ENCODE results near the gene SPATA17. TPM values are rescaled to one million over a fixed set of nuclear protein-coding genes. Genes with fewer than 3 reads are reported as not detected.
"Not testable (repeated sequence)": the region's sequence is repeated elsewhere in the genome, so short reads cannot be mapped to it uniquely, and the experiment has no call there.

Gene SPATA17, protein sequence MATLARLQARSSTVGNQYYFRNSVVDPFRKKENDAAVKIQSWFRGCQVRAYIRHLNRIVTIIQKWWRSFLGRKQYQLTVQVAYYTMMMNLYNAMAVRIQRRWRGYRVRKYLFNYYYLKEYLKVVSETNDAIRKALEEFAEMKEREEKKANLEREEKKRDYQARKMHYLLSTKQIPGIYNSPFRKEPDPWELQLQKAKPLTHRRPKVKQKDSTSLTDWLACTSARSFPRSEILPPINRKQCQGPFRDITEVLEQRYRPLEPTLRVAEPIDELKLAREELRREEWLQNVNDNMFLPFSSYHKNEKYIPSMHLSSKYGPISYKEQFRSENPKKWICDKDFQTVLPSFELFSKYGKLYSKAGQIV
- 0.53 and 0.77 TPM in 2 replicates for total RNA-seq

DNA sequence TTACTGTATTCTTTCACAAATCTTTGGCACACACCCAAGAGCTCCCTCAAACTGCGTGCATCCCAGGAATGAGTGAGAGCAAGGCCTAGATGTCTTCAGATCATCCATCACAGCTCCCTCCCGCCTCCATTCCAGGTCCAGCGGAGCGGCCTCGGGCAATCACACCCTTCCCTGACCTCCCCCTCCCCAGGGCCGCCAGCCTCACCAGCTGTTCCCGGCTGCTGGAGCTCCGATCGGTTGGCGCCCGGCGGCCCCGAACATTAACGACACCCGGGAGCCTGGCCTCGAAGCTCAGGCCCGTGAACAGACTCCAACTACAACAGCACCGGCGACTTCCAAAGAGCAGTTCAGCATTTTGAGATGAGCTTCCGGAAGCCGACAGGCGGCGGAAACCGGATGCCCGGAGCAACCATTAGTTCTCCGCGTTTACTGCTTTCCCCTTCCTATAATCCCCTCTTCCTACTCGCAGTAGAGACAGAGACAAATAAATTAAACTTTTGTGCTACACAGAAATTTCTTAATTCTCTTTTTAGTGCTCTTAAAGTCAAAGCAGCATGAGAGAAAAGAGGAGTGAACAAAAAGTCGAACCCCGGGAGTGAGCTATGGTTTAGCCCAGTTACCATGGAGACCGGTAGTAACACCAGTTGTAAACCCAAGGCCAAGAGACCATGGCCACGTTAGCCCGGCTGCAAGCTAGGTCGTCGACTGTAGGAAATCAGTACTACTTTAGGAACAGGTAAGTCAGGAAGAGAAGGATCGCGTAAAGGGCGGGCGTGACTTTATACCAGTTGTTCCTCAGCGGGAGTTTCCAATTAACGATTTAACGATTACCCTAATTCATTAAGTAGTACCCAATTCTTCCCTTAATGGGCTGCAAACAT lies at the start of gene SPATA17, which contains the start of gene GPATCH2:
Gene SPATA17, plus strand, starts transcription at position 634 of the 881 bp plus-strand sequence. Its CDS starts 35 bp downstream, at position 669.
Gene GPATCH2, minus strand, starts transcription at position 380 of the 881 bp plus-strand sequence. Its CDS starts 119 bp downstream, at position 261.
- TF ChIP-seq, protein P1, sequence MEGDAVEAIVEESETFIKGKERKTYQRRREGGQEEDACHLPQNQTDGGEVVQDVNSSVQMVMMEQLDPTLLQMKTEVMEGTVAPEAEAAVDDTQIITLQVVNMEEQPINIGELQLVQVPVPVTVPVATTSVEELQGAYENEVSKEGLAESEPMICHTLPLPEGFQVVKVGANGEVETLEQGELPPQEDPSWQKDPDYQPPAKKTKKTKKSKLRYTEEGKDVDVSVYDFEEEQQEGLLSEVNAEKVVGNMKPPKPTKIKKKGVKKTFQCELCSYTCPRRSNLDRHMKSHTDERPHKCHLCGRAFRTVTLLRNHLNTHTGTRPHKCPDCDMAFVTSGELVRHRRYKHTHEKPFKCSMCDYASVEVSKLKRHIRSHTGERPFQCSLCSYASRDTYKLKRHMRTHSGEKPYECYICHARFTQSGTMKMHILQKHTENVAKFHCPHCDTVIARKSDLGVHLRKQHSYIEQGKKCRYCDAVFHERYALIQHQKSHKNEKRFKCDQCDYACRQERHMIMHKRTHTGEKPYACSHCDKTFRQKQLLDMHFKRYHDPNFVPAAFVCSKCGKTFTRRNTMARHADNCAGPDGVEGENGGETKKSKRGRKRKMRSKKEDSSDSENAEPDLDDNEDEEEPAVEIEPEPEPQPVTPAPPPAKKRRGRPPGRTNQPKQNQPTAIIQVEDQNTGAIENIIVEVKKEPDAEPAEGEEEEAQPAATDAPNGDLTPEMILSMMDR (IDR thresholded peaks at IDR 0.05; ENCODE audit: insufficient read depth, low read length, severe bottlenecking) = peak; percentile 48
- DNase-seq (ENCODE audit: low read depth) (peak; percentile 80), FAIRE-seq (no peak)
- Histone ChIP-seq H3K27me3 (ENCODE audit: control insufficient read depth, insufficient read depth, low read length) (no peaks in the 10 kb centered on the region), H3K4me3 (ENCODE audit: low read depth, low read length) (peak within 1 kb of the TSS; percentile 91), H3K36me3 (ENCODE audit: control insufficient read depth, insufficient read depth, low read length) (no peaks in the 10 kb centered on the region)

DNA sequence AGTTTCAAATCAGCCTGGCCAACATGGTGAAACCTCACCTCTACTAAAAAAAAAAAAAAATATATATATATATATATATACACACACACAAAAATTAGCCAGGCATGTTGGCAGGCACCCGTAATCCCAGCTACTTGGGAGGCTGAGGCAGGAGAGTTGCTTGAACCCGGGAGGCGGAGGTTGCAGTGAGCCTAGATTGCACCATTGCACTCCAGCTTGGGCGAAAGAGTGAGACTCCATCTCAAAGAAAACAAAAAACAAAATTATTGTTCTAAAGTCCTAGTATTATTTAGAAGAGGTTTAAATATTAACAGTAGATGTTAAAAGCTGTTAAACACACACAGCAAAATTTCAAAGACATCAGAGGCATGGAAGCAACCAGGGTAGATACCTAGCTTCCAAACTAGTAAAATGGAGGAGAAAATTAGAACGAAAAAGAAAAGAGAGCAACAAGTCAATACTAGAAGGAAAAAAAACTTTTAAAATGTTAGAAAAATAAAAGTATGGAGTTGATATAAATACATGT lies 46.8 kb upstream of the SPATA17 start:
- not testable (repeated sequence) for FAIRE-seq; H3K4me3 ChIP-seq (ENCODE audit: low read depth, low read length); H3K36me3 ChIP-seq (ENCODE audit: control insufficient read depth, insufficient read depth, low read length); DNase-seq (ENCODE audit: low read depth); H3K27me3 ChIP-seq (ENCODE audit: control insufficient read depth, insufficient read depth, low read length)

DNA sequence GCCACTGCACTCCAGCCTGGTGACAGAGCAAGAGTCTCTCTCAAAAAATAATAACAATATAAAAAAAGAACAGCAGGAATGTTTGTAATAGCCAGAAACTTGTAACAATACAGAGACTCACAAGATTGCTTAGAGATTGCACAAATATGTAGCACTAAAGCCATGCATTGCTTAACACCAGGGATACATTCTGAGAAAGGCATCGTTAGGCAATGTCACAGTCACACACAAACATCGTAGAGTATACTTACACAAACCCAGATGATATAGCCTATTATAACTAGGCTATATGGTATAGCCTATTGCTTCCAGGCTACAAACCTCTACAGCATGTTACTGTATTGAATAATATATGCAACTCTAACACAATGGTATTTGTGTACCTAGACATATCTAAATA lies 45.6 kb upstream of the SPATA17 start:
- FAIRE-seq (no peak), DNase-seq (ENCODE audit: low read depth) (no peak)
- Histone ChIP-seq H3K27me3 (ENCODE audit: control insufficient read depth, insufficient read depth, low read length) (no peaks in the 10 kb centered on the region), H3K36me3 (ENCODE audit: control insufficient read depth, insufficient read depth, low read length) (no peaks in the 10 kb centered on the region), H3K4me3 (ENCODE audit: low read depth, low read length) (no peak overlapping the region)
- TF ChIP-seq, protein P1 (IDR thresholded peaks at IDR 0.05; ENCODE audit: insufficient read depth, low read length, severe bottlenecking) = no peak

DNA sequence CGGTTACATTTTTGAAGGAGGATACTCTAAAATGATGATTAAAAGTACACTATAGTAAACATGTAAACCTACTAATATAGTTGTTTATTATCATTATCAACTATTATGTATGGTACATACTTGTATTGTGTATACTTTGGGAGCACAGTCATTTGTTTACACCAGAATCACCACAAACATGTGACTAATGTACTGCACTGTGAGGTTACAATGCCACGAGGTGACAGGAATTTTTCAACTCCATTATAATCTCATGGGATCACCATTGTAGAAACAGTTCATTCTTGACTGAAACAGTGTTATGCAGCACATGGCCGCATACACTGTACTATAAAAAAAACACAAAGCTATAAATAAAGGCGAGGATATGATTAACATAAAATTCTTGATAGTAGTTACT lies 44.6 kb upstream of the SPATA17 start:
- DNase-seq (ENCODE audit: low read depth) (no peak), FAIRE-seq (no peak)
- Histone ChIP-seq H3K27me3 (ENCODE audit: control insufficient read depth, insufficient read depth, low read length) (no peaks in the 10 kb centered on the region), H3K36me3 (ENCODE audit: control insufficient read depth, insufficient read depth, low read length) (no peaks in the 10 kb centered on the region), H3K4me3 (ENCODE audit: low read depth, low read length) (no peak overlapping the region)
- TF ChIP-seq, protein P1 (IDR thresholded peaks at IDR 0.05; ENCODE audit: insufficient read depth, low read length, severe bottlenecking) = no peak

DNA sequence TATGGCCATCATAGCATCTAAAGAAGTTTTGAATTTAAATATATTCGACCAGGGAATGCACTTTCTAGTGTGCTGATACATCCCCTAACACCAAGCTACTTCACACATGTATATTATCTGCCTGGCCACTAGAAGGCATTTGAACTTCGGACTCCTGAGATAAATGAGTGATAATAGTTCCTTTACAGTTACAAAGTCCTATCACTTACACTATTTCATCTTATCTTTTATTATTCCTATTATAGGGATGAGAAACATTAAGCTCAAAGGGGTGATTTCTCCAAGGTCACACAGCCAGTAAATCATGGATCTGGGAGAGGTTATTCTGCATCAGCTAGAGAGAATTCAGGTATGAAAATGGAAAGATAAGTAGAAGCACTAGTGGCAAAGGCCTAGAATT lies 40.5 kb upstream of the SPATA17 start:
- TF ChIP-seq, protein P1 (IDR thresholded peaks at IDR 0.05; ENCODE audit: insufficient read depth, low read length, severe bottlenecking) = no peak
- FAIRE-seq (no peak), DNase-seq (ENCODE audit: low read depth) (no peak)
- Histone ChIP-seq H3K36me3 (ENCODE audit: control insufficient read depth, insufficient read depth, low read length) (no peaks in the 10 kb centered on the region), H3K4me3 (ENCODE audit: low read depth, low read length) (no peak overlapping the region), H3K27me3 (ENCODE audit: control insufficient read depth, insufficient read depth, low read length) (no peaks in the 10 kb centered on the region)

DNA sequence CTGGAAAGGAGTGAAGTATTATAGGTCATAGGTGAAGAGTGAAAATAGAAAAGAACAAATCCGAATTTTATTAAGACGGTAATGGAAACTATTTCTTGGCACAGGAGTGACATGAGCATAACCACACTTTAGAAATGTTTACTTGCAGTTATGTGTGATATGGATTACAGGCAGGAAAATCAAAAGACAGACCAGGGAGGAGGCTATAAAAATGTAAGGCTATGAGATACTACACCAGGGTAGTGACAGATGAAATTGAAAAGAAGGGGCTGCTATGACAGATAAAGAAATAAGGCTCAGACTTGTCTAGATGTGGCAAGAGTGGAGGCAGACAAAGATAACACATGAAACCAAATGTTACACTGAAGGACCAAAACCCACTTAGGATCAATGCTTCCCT lies 32.0 kb upstream of the SPATA17 start:
- H3K4me3 ChIP-seq (ENCODE audit: low read depth, low read length) = no peak overlapping the region
- no peaks in the 10 kb centered on the region for H3K36me3 ChIP-seq (ENCODE audit: control insufficient read depth, insufficient read depth, low read length)
- DNase-seq (ENCODE audit: low read depth) = no peak
- FAIRE-seq = no peak
- no peaks in the 10 kb centered on the region for H3K27me3 ChIP-seq (ENCODE audit: control insufficient read depth, insufficient read depth, low read length)
- TF ChIP-seq, protein P1 (IDR thresholded peaks at IDR 0.05; ENCODE audit: insufficient read depth, low read length, severe bottlenecking) = no peak
